H1 (cell line): ENCODE results near the gene TSNAXIP1. TPM values are rescaled to one million over a fixed set of nuclear protein-coding genes. Genes with fewer than 3 reads are reported as not detected.

Experiments
- CTCF ChIA-PET: fragments of 300-600 bp; sonication (Branson Sonifier 250); formaldehyde crosslinking; loops from one replicate; lab custom pipeline; 2021; ENCODE audit not compliant: partially characterized antibody; lab: Charles Lee
- POLR2A ChIA-PET: fragments of 300-600 bp; sonication (Branson Sonifier 250); formaldehyde crosslinking; loops from one replicate; lab custom pipeline; 2021; ENCODE audit warnings: inconsistent platforms; ENCODE audit not compliant: partially characterized antibody; lab: Charles Lee
- DNase-seq, 2 experiments: peaks; one replicate each; pipeline versions ENCODE4 v3.0.0 to v3.0.0-alpha.2; 2010 to 2022; ENCODE audit warnings: low spot score in 2 of 2, low read depth in 1 of 2, mixed read lengths in 1 of 2
- FAIRE-seq: peaks from 2 replicates; lab custom pipeline; 2011; peaks lifted over from hg19 to GRCh38; lab: Jason Lieb, UNC
- H2AFZ ChIP-seq: 2 replicates; pipeline ENCODE4 v1.8.1; 2012; ENCODE audit warnings: low read length, inconsistent platforms
- H2AK5ac ChIP-seq: 2 replicates; pipeline ENCODE4 v1.6.1; 2013; ENCODE audit warnings: low read depth, low read length
- H2BK120ac ChIP-seq: replicated peaks from 2 replicates; pipeline ENCODE3; 2013; ENCODE audit warnings: low read depth, low read length, inconsistent platforms
- H2BK12ac ChIP-seq: 2 replicates; pipeline ENCODE4 v1.6.1; 2013; ENCODE audit warnings: low read depth, low read length
- H2BK15ac ChIP-seq: 2 replicates; pipeline ENCODE4 v1.6.1; 2013; ENCODE audit warnings: low read length
- H2BK20ac ChIP-seq: 2 replicates; pipeline ENCODE4 v1.6.1; 2013; ENCODE audit warnings: low read length
- H2BK5ac ChIP-seq: 2 replicates; pipeline ENCODE4 v1.6.1; 2013; ENCODE audit warnings: low read depth, low read length
- H3K14ac ChIP-seq: 2 replicates; pipeline ENCODE4 v1.6.1; 2013; ENCODE audit warnings: inconsistent platforms; ENCODE audit not compliant: insufficient read length
- H3K18ac ChIP-seq: 2 replicates; pipeline ENCODE4 v1.6.1; 2013; ENCODE audit warnings: low read length; ENCODE audit errors: extremely low read depth
- H3K23ac ChIP-seq: 2 replicates; pipeline ENCODE4 v1.6.1; 2013; ENCODE audit warnings: inconsistent platforms; ENCODE audit not compliant: insufficient read length
- H3K23me2 ChIP-seq: 2 replicates; pipeline ENCODE4 v1.6.1; 2013; ENCODE audit warnings: low read depth, low read length
- H3K27ac ChIP-seq: 2 replicates; pipeline ENCODE4 v1.6.1; 2011; ENCODE audit warnings: low read depth, low read length, inconsistent platforms
- H3K27me3 ChIP-seq, 4 experiments: replicated peaks in 1 of 4; 1 replicate in 1 of 4; 2 replicates in 3 of 4; pipeline versions ENCODE4 v1.6.1 to v1.8.1; 2011 to 2013; ENCODE audit warnings: low read length in 3 of 4, mild to moderate bottlenecking in 3 of 4, inconsistent platforms in 2 of 4, mixed read lengths in 2 of 4, moderate library complexity in 1 of 4; ENCODE audit not compliant: control insufficient read depth in 3 of 4, insufficient read depth in 3 of 4; ENCODE audit errors: extremely low read depth in 1 of 4
- H3K36me3 ChIP-seq, 4 experiments: 2 replicates each; pipeline versions ENCODE4 v1.6.1 to v1.8.1; 2011 to 2013; ENCODE audit warnings: mild to moderate bottlenecking in 4 of 4, low read length in 3 of 4, moderate library complexity in 2 of 4, control low read depth in 1 of 4, inconsistent platforms in 1 of 4; ENCODE audit not compliant: insufficient read depth in 4 of 4, control insufficient read depth in 2 of 4
- H3K4ac ChIP-seq: replicated peaks from 2 replicates; pipeline ENCODE3; 2013; ENCODE audit warnings: low read length, low read depth, mixed read lengths, inconsistent platforms; ENCODE audit not compliant: insufficient read length
- H3K4me1 ChIP-seq, 4 experiments: replicated peaks in 1 of 4; 1 replicate in 1 of 4; 2 replicates in 3 of 4; pipeline versions ENCODE4 v1.6.1 to v1.8.1; 2011 to 2013; ENCODE audit warnings: low read length in 3 of 4, inconsistent platforms in 2 of 4, mixed read lengths in 1 of 4; ENCODE audit not compliant: insufficient read depth in 4 of 4, control insufficient read depth in 3 of 4
- H3K4me2 ChIP-seq, 2 experiments: 2 replicates each; pipeline versions ENCODE4 v1.6.1 to v1.8.1; 2011 to 2013; ENCODE audit warnings: low read depth in 2 of 2, low read length in 2 of 2, control low read depth in 1 of 2, inconsistent platforms in 1 of 2, mild to moderate bottlenecking in 1 of 2; ENCODE audit not compliant: insufficient read depth in 1 of 2
- H3K4me3 ChIP-seq, 4 experiments: fragments of 200-600, 300-600 bp in 1 of 4; sonication (generic), shearing (Covaris generic), sonication (Bioruptor Twin) in 1 of 4; 2 replicates each; pipeline versions ENCODE4 v1.5.1 to v1.8.1; 2011 to 2016; ENCODE audit warnings: low read length in 4 of 4, low read depth in 3 of 4, control low read depth in 2 of 4, inconsistent platforms in 2 of 4, mild to moderate bottlenecking in 2 of 4, mixed read lengths in 1 of 4, moderate library complexity in 1 of 4; ENCODE audit not compliant: insufficient read depth in 2 of 4; ENCODE audit errors: extremely low read depth in 1 of 4
- H3K56ac ChIP-seq: replicated peaks from 2 replicates; pipeline ENCODE3; 2013; ENCODE audit warnings: low read depth, mild to moderate bottlenecking, mixed read lengths, low read length, inconsistent platforms; ENCODE audit not compliant: insufficient read length
- H3K79me1 ChIP-seq: 2 replicates; pipeline ENCODE4 v1.6.1; 2013; ENCODE audit warnings: low read depth, low read length, control low read depth
- H3K79me2 ChIP-seq, 2 experiments: 2 replicates each; pipeline versions ENCODE4 v1.6.1 to v1.8.1; 2012 to 2013; ENCODE audit warnings: low read length in 2 of 2, mild to moderate bottlenecking in 2 of 2, inconsistent platforms in 1 of 2; ENCODE audit not compliant: insufficient read depth in 2 of 2, control insufficient read depth in 1 of 2
- H3K9ac ChIP-seq, 4 experiments: replicated peaks in 1 of 4; 1 replicate in 1 of 4; 2 replicates in 3 of 4; pipeline versions ENCODE4 v1.6.1 to v1.8.1; 2011 to 2013; ENCODE audit warnings: low read depth in 3 of 4, low read length in 3 of 4, control low read depth in 2 of 4, mild to moderate bottlenecking in 2 of 4, moderate library complexity in 2 of 4, inconsistent platforms in 1 of 4; ENCODE audit errors: extremely low read depth in 1 of 4
- H3K9me3 ChIP-seq, 2 experiments: 2 replicates each; pipeline versions ENCODE4 v1.6.1 to v1.8.1; 2012 to 2013; ENCODE audit warnings: mild to moderate bottlenecking in 2 of 2, moderate library complexity in 2 of 2, control low read depth in 1 of 2, inconsistent platforms in 1 of 2, low read depth in 1 of 2, low read length in 1 of 2, mixed read lengths in 1 of 2; ENCODE audit not compliant: insufficient read depth in 2 of 2
- H4K20me1 ChIP-seq, 2 experiments: replicated peaks in 1 of 2; 2 replicates each; pipeline versions ENCODE3 to v1.8.1; 2011 to 2013; ENCODE audit warnings: inconsistent platforms in 2 of 2, low read length in 2 of 2, mild to moderate bottlenecking in 1 of 2; ENCODE audit not compliant: insufficient read depth in 2 of 2, control insufficient read depth in 1 of 2
- H4K5ac ChIP-seq: 2 replicates; pipeline ENCODE4 v1.6.1; 2013; ENCODE audit warnings: low read length, low read depth, mixed read lengths, inconsistent platforms; ENCODE audit not compliant: insufficient read length
- H4K8ac ChIP-seq: 2 replicates; pipeline ENCODE4 v1.8.0; 2013; ENCODE audit warnings: mild to moderate bottlenecking, moderate library complexity, low read length, inconsistent platforms; ENCODE audit not compliant: insufficient read depth; ENCODE audit errors: extremely low read depth
- H4K91ac ChIP-seq: replicated peaks from 2 replicates; pipeline ENCODE3; 2013; ENCODE audit warnings: low read length, mixed read lengths, inconsistent platforms; ENCODE audit not compliant: insufficient read length
- CBX5 ChIP-seq: fragments of 300-800, 300-1000 bp; sonication (generic); IDR thresholded peaks from 2 replicates; pipeline ENCODE4 v1.7.1; 2016; ENCODE audit warnings: antibody characterized with exemption, low read length, low read depth
- CREB1 ChIP-seq: IDR thresholded peaks from 2 replicates; pipeline ENCODE4 v1.6.1; 2012; ENCODE audit warnings: inconsistent platforms
- EGR1 ChIP-seq: IDR thresholded peaks from 2 replicates; pipeline ENCODE4 v1.6.1; 2011; ENCODE audit warnings: low read depth, low read length, borderline replicate concordance
- KDM1A ChIP-seq: fragments of 200-600, 300-600 bp; sonication (generic); IDR thresholded peaks from 2 replicates; pipeline ENCODE4 v1.7.1; 2016; ENCODE audit warnings: mild to moderate bottlenecking, low read length, borderline replicate concordance
- POU5F1 ChIP-seq: IDR thresholded peaks from 2 replicates; pipeline ENCODE4 v1.6.1; 2011; ENCODE audit warnings: low read depth, mild to moderate bottlenecking, low read length, moderate library complexity
- RXRA ChIP-seq: IDR thresholded peaks from 2 replicates; pipeline ENCODE4 v1.6.1; 2011; ENCODE audit warnings: low read depth, mild to moderate bottlenecking, low read length, moderate library complexity; ENCODE audit not compliant: insufficient read depth
- SAP30 ChIP-seq: fragments of 300-600 bp; sonication (generic); IDR thresholded peaks from 2 replicates; pipeline ENCODE4 v1.7.1; 2012; ENCODE audit warnings: low read length, moderate library complexity, mild to moderate bottlenecking, inconsistent platforms; ENCODE audit not compliant: insufficient read depth, insufficient replicate concordance
- TBP ChIP-seq: IDR thresholded peaks from 2 replicates; pipeline ENCODE4 v1.6.1; 2011; ENCODE audit warnings: low read depth, low read length, improper control_type of control experiment
- WGBS, 2 experiments: shearing (Covaris generic) in 1 of 2; methylation state at CpG; one replicate each; pipeline versions ENCODE4 v1.1.6 to v1.1.7; 2013 to 2015; ENCODE audit warnings: low lambda C conversion rate in 2 of 2, mixed read lengths in 2 of 2, inconsistent platforms in 1 of 2, low coverage in 1 of 2, missing lambda C conversion rate in 1 of 2; ENCODE audit not compliant: insufficient replicate concordance in 2 of 2, insufficient coverage in 1 of 2, insufficient read length in 1 of 2; ENCODE audit errors: extremely low coverage in 1 of 2, missing lambda C conversion rate in 1 of 2; 5-methylcytosine and 5-hydroxymethylcytosine counted together
- polyA plus RNA-seq, 7 experiments: library from polyadenylated mRNA; depleted of rRNA in 3 of 7; stranded (reverse) in 5 of 7; unstranded in 2 of 7; fragments of >200 nt in 5 of 7; fragments of 200-250 nt in 2 of 7; gene quantifications; 1 replicate in 5 of 7; 2 replicates in 1 of 7; 4 replicates in 1 of 7; pipeline versions ENCODE4 v1.2.1 to v1.2.3, GENCODE V29; 2011 to 2013; ENCODE audit warnings: missing spikeins in 2 of 7, mixed read lengths in 2 of 7
- total RNA-seq: library from RNA; stranded (reverse); fragmentation: NEBNext Ultra II Directional; extraction: Animal tissue kit (Norgen Biotek cat#: 25700); gene quantifications from 2 replicates; pipeline ENCODE4 v1.2.1, GENCODE V29; 2021
- TF ChIP-seq, protein P1 (sequence below): IDR thresholded peaks from 2 replicates; pipeline ENCODE4 v1.6.1; 2012; ENCODE audit warnings: low read length, inconsistent platforms

TSNAXIP1 gene
- total and polyA plus RNA-seq, 2 of the 8 experiments (the other 6 are each of a cell fraction or from before 2014, with no cell fraction given), result 0.37 to 0.94 TPM

DNA sequence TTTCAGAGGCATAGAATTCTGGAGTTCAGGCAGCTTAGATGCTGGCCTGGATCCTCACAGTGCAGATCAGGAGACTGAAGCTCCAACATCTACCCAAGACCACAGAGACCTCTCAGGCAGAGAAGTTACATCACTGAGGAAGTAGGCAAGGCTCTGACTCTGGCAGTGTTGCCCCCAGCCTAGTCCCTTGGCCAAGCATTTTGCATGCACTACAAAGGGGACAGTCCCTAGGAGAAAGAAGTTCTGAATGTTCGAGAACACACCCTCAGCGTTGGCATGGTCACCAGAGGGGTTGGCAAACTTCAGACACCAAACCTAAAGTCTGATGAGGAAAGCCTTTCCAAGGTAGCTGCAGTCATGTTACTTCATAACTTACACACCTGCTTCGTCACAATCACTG is 2.8 kb upstream of the TSNAXIP1 start:
- H3K56ac ChIP-seq, result no peak overlapping the region
- H2BK5ac ChIP-seq, result no peak overlapping the region
- H3K9me3 ChIP-seq, result no peaks in the 10 kb centered on the region
- peaks cover 11% of the 10 kb centered on the region for H3K23me2 ChIP-seq
- no peak overlapping the region for H2AK5ac ChIP-seq
- POLR2A ChIA-PET, result interaction anchor here (1.7 kb wide), 1 partner anchor 130 kb away, joined by 3 read pairs; no protein-coding TSS in a partner anchor
- H2BK12ac ChIP-seq, result no peak overlapping the region
- no peak overlapping the region for H4K5ac ChIP-seq
- no peak overlapping the region for H2BK15ac ChIP-seq
- no peak overlapping the region for H2BK20ac ChIP-seq
- H4K8ac ChIP-seq, result no peak overlapping the region
- H2BK120ac ChIP-seq, result no peak overlapping the region
- no peak overlapping the region for H3K18ac ChIP-seq
- H3K4me3 ChIP-seq, result no peak overlapping the region; a peak in 1 of 8 replicates
- H3K4me2 ChIP-seq, result no peak overlapping the region
- H3K27me3 ChIP-seq, result no peaks in the 10 kb centered on the region
- FAIRE-seq, result no peak
- no peak overlapping the region for H3K9ac ChIP-seq
- no peak for DNase-seq
- WGBS, 2 experiments, result 84% methylated on average over 3 of the region's 3 CpGs; no CpG with 5 or more reads in 1 of the 2 experiments
- peaks cover 5 to 29% of the 10 kb centered on the region in 2 experiments; a peak in 3 of 4 replicates for H3K79me2 ChIP-seq
- H3K27ac ChIP-seq, result no peak overlapping the region
- H4K91ac ChIP-seq, result no peak overlapping the region
- no peak overlapping the region for H3K23ac ChIP-seq
- no peak overlapping the region for H3K4ac ChIP-seq
- CTCF ChIA-PET, result interaction anchor here (0.7 to 2.5 kb wide), 3 partner anchors 12 to 131 kb away, joined by 3 to 20 read pairs (median 3); no protein-coding TSS in a partner anchor
- H3K4me1 ChIP-seq, result peaks cover 4 to 9% (median 5%) of the 10 kb centered on the region in 4 experiments; a peak in 6 of 7 replicates
- no peak overlapping the region for H3K14ac ChIP-seq
- H2AFZ ChIP-seq, result no peak overlapping the region
- peaks cover 15% of the 10 kb centered on the region for H3K79me1 ChIP-seq
- H3K36me3 ChIP-seq, result peaks cover 0 to 11% (median 0%) of the 10 kb centered on the region in 4 experiments; a peak in 3 of 8 replicates
- H4K20me1 ChIP-seq, result peaks cover 0 to 12% of the 10 kb centered on the region in 2 experiments
- TF ChIP-seq EGR1 (no peak), POU5F1 (no peak), CREB1 (no peak), SAP30 (no peak), KDM1A (no peak), CBX5 (no peak), TBP (no peak), RXRA (no peak)
- TF ChIP-seq, protein P1, sequence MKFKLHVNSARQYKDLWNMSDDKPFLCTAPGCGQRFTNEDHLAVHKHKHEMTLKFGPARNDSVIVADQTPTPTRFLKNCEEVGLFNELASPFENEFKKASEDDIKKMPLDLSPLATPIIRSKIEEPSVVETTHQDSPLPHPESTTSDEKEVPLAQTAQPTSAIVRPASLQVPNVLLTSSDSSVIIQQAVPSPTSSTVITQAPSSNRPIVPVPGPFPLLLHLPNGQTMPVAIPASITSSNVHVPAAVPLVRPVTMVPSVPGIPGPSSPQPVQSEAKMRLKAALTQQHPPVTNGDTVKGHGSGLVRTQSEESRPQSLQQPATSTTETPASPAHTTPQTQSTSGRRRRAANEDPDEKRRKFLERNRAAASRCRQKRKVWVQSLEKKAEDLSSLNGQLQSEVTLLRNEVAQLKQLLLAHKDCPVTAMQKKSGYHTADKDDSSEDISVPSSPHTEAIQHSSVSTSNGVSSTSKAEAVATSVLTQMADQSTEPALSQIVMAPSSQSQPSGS, result no peak
